LoVo (cell line): ENCODE measurements around the gene BNC1.

Experiments used
- DNase-seq: peaks from one replicate; pipeline ENCODE4 v3.0.0-alpha.2; 2016; ENCODE audit warnings: low spot score

The BNC1 gene

GRCh38 chr15:83284559-83285283 lies at the start of gene BNC1:
Gene BNC1 (minus strand): TSS chr15:83284664. CDS start chr15:83284628, 36 bp downstream.
- DNase-seq = no peak

GRCh38 chr15:83327041-83327440 lies 42.6 kb upstream of the BNC1 start:
- no peak for DNase-seq

- no peak for DNase-seq
Measured at GRCh38 chr15:83324799-83325198, 40.3 kb upstream of the BNC1 start.

- no peak for DNase-seq
Measured at GRCh38 chr15:83323296-83323711, 38.8 kb upstream of the BNC1 start.

GRCh38 chr15:83322691-83323090 lies 38.2 kb upstream of the BNC1 start:
- no peak for DNase-seq

GRCh38 chr15:83322061-83322460 lies 37.6 kb upstream of the BNC1 start:
- DNase-seq = no peak

GRCh38 chr15:83320844-83321243 lies 36.4 kb upstream of the BNC1 start:
- no peak for DNase-seq

GRCh38 chr15:83320404-83320803 lies 35.9 kb upstream of the BNC1 start:
- DNase-seq = no peak

- DNase-seq = no peak
Measured at GRCh38 chr15:83319771-83320170, 35.3 kb upstream of the BNC1 start.

- no peak for DNase-seq
Measured at GRCh38 chr15:83318861-83319415, 34.5 kb upstream of the BNC1 start.

GRCh38 chr15:83318036-83318435 lies 33.6 kb upstream of the BNC1 start:
- no peak for DNase-seq

GRCh38 chr15:83312071-83312470 lies 27.6 kb upstream of the BNC1 start:
- DNase-seq = no peak

- no peak for DNase-seq
Measured at GRCh38 chr15:83310521-83311456, 26.3 kb upstream of the BNC1 start.

- DNase-seq = no peak
Measured at GRCh38 chr15:83308671-83309070, 24.2 kb upstream of the BNC1 start.

- DNase-seq = no peak
Measured at GRCh38 chr15:83306561-83306960, 22.1 kb upstream of the BNC1 start.

GRCh38 chr15:83305704-83306291 lies 21.3 kb upstream of the BNC1 start:
- no peak for DNase-seq

- no peak for DNase-seq
Measured at GRCh38 chr15:83304861-83305703, 20.6 kb upstream of the BNC1 start.

- DNase-seq = no peak
Measured at GRCh38 chr15:83303535-83303934, 19.1 kb upstream of the BNC1 start.

- DNase-seq = no peak
Measured at GRCh38 chr15:83300826-83301225, 16.4 kb upstream of the BNC1 start.

- no peak for DNase-seq
Measured at GRCh38 chr15:83299462-83299861, 15.0 kb upstream of the BNC1 start.

- DNase-seq = no peak
Measured at GRCh38 chr15:83295417-83295816, 11.0 kb upstream of the BNC1 start.

- DNase-seq = no peak
Measured at GRCh38 chr15:83293201-83293600, 8.7 kb upstream of the BNC1 start.
